OCI-LY3 (cell line): Measurements from ENCODE around the gene NIPAL1.

ENCODE experiments used
- EZH2phosphoT487 ChIP-seq: fragments of 200-600 bp; shearing (Covaris generic); IDR thresholded peaks from 2 replicates; pipeline ENCODE4 v1.6.1; 2018; ENCODE audit warnings: antibody characterized with exemption, mixed run types, low read depth
- TF ChIP-seq, protein P1 (sequence below): fragments of 200-600, 300-600 bp; sonication (generic); IDR thresholded peaks from 2 replicates; pipeline ENCODE4 v1.5.1; 2014; ENCODE audit warnings: antibody characterized with exemption, low read length, low read depth

DNA sequence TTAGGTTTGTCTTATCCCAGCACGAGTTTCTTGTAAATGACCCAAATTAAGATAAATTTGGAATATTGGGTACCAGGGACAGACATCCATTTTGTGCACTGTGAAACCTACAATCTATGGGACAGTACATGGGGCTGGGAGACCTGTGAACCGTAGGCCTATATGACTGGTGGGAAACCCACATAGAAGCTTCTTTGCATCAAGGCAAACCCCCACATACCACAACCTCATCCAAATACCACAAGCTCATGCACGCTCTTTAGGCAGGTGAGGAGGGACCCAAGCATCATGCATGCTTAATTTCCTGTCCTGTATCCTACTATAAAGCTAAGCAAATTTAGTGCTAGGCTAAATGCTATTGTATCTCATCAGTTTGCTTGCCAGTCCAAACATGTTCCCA is 47.8 kb downstream of the NIPAL1 start:
- TF ChIP-seq, protein P1, sequence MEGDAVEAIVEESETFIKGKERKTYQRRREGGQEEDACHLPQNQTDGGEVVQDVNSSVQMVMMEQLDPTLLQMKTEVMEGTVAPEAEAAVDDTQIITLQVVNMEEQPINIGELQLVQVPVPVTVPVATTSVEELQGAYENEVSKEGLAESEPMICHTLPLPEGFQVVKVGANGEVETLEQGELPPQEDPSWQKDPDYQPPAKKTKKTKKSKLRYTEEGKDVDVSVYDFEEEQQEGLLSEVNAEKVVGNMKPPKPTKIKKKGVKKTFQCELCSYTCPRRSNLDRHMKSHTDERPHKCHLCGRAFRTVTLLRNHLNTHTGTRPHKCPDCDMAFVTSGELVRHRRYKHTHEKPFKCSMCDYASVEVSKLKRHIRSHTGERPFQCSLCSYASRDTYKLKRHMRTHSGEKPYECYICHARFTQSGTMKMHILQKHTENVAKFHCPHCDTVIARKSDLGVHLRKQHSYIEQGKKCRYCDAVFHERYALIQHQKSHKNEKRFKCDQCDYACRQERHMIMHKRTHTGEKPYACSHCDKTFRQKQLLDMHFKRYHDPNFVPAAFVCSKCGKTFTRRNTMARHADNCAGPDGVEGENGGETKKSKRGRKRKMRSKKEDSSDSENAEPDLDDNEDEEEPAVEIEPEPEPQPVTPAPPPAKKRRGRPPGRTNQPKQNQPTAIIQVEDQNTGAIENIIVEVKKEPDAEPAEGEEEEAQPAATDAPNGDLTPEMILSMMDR: no peak
- TF ChIP-seq EZH2phosphoT487: no peak
